CD8-positive, alpha-beta memory T cell (primary cell): ENCODE data around the gene ID4. TPM values are rescaled to one million over a fixed set of nuclear protein-coding genes. Genes with fewer than 3 reads are reported as not detected.

ENCODE experiments used
- CTCF ChIA-PET: fragments of 350-600 bp; sonication (Branson Sonifier 250); formaldehyde crosslinking; loops from one replicate; lab custom pipeline; 2021; ENCODE audit warnings: antibody characterized with exemption; lab: Charles Lee
- POLR2A ChIA-PET: fragments of 350-600 bp; sonication (Branson Sonifier 250); formaldehyde crosslinking; loops from one replicate; lab custom pipeline; 2021; ENCODE audit warnings: antibody characterized with exemption; lab: Charles Lee
- DNase-seq, 5 donors: peaks; one replicate each; pipeline versions ENCODE4 v3.0.0 to v3.0.0-alpha.2; 2020 to 2022; ENCODE audit warnings: mixed read lengths in 1 of 5
- H3K27ac ChIP-seq: one replicate; pipeline ENCODE4 v1.7.0; 2013; ENCODE audit warnings: low read depth, mild to moderate bottlenecking, low read length, moderate library complexity
- H3K27me3 ChIP-seq: 2 replicates; pipeline ENCODE4 v1.7.0; 2013; ENCODE audit warnings: low read length, mild to moderate bottlenecking; ENCODE audit not compliant: insufficient read depth, poor library complexity, severe bottlenecking
- H3K36me3 ChIP-seq: 2 replicates; pipeline ENCODE4 v1.7.0; 2013; ENCODE audit warnings: mild to moderate bottlenecking, low read length, moderate library complexity; ENCODE audit not compliant: insufficient read depth
- H3K4me1 ChIP-seq: 2 replicates; pipeline ENCODE4 v1.7.0; 2013; ENCODE audit warnings: mild to moderate bottlenecking, low read length, moderate library complexity; ENCODE audit not compliant: insufficient read depth
- H3K4me3 ChIP-seq: 2 replicates; pipeline ENCODE4 v1.7.0; 2013; ENCODE audit warnings: mild to moderate bottlenecking, low read length
- H3K9me3 ChIP-seq: 2 replicates; pipeline ENCODE4 v1.7.0; 2013; ENCODE audit warnings: mild to moderate bottlenecking, low read length
- H3K27ac Mint-ChIP-seq, 8 donors: one replicate each; pipeline ENCODE4 v1.8.0; 2020 to 2021; ENCODE audit warnings: mixed read lengths in 8 of 8, mild to moderate bottlenecking in 6 of 8, inconsistent platforms in 3 of 8, moderate library complexity in 3 of 8
- H3K27me3 Mint-ChIP-seq, 2 donors: one replicate each; pipeline ENCODE4 v1.8.0; 2020 to 2021; ENCODE audit warnings: mixed read lengths in 2 of 2, mild to moderate bottlenecking in 1 of 2, moderate library complexity in 1 of 2
- H3K36me3 Mint-ChIP-seq, 3 donors: one replicate each; pipeline ENCODE4 v1.8.0; 2020 to 2021; ENCODE audit warnings: mixed read lengths in 3 of 3, inconsistent platforms in 1 of 3, mild to moderate bottlenecking in 1 of 3
- H3K4me1 Mint-ChIP-seq, 3 donors: one replicate each; pipeline ENCODE4 v1.8.0; 2020 to 2021; ENCODE audit warnings: mixed read lengths in 3 of 3, inconsistent platforms in 1 of 3, mild to moderate bottlenecking in 1 of 3
- H3K4me3 Mint-ChIP-seq, 7 donors: one replicate each; pipeline ENCODE4 v1.8.0; 2020 to 2021; ENCODE audit warnings: mixed read lengths in 7 of 7, mild to moderate bottlenecking in 6 of 7, moderate library complexity in 4 of 7, inconsistent platforms in 2 of 7
- H3K9me3 Mint-ChIP-seq, 5 donors: one replicate each; pipeline ENCODE4 v1.8.0; 2020 to 2022; ENCODE audit warnings: mixed read lengths in 5 of 5, mild to moderate bottlenecking in 3 of 5, moderate library complexity in 2 of 5, inconsistent platforms in 1 of 5
- polyA plus RNA-seq: library from polyadenylated mRNA; unstranded; fragments of 300-500 nt; fragmentation: Illumina TruSeq; gene quantifications from one replicate; pipeline ENCODE4 v1.2.3, GENCODE V29; 2021
- total RNA-seq, 2 experiments: library from RNA; stranded (reverse); gene quantifications; one replicate each; pipeline ENCODE4 v1.2.3, GENCODE V29; 2021

ID4 gene, protein sequence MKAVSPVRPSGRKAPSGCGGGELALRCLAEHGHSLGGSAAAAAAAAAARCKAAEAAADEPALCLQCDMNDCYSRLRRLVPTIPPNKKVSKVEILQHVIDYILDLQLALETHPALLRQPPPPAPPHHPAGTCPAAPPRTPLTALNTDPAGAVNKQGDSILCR
- total RNA-seq (not detected), polyA plus RNA-seq (not detected)

DNA sequence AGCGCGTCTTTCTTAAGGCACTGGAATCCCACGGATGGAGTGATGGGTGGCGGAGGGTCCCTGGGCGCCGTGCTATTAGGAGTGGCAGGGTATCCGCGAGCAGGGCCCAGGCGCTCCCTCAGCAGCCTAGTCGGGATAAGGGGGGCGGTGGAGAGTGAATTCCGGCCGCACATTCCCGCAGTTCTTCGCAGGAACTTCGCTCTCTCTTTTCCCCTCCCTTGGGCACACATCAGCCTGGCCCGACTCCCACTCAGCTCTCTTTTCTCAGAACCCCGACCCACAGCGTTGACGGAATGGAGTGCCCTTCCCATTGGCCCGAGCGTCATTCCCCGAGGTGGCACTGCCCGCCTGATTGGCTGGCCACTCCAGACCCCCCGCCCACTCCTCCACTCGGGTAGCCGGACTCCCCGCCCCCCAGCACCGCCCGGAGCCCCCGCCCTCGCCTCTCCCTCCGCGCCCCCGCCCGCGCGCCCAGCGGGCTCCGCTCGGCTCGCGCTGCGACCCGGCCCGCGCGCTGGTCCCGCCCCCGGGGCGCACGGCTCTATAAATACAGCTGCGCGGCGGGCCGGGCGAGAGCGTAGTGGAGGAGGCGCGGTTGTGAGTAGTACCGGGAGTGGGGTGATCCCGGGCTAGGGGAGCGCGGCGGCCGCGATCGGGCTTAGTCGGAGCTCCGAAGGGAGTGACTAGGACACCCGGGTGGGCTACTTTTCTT, at the start of gene ID4:
Gene ID4 (plus strand): TSS at position 572 of the 712 bp plus-strand sequence. CDS start 385 bp downstream, outside the sequence.
- peaks cover 38 to 57% of the 10 kb centered on the region in 2 donors for H3K27me3 Mint-ChIP-seq
- H3K27ac ChIP-seq: no peak within 1 kb of the TSS
- H3K9me3 ChIP-seq: no peaks in the 10 kb centered on the region
- H3K4me3 Mint-ChIP-seq: peak within 1 kb of the TSS in 1 of 7 donors; percentile 37
- H3K4me3 ChIP-seq: no peak within 1 kb of the TSS
- CTCF ChIA-PET: no interaction called here
- no peaks in the 10 kb centered on the region for H3K27me3 ChIP-seq
- H3K36me3 Mint-ChIP-seq: peaks cover 0 to 5% (median 0%) of the 10 kb centered on the region in 3 donors
- POLR2A ChIA-PET: no interaction called here
- H3K4me1 ChIP-seq: no peaks in the 10 kb centered on the region
- no peaks in the 10 kb centered on the region for H3K36me3 ChIP-seq
- no peak within 1 kb of the TSS for H3K27ac Mint-ChIP-seq
- H3K4me1 Mint-ChIP-seq: peaks cover 0 to 5% (median 5%) of the 10 kb centered on the region in 3 donors
- no peak for DNase-seq
- H3K9me3 Mint-ChIP-seq: peaks cover 0 to 13% (median 4%) of the 10 kb centered on the region in 5 donors

DNA sequence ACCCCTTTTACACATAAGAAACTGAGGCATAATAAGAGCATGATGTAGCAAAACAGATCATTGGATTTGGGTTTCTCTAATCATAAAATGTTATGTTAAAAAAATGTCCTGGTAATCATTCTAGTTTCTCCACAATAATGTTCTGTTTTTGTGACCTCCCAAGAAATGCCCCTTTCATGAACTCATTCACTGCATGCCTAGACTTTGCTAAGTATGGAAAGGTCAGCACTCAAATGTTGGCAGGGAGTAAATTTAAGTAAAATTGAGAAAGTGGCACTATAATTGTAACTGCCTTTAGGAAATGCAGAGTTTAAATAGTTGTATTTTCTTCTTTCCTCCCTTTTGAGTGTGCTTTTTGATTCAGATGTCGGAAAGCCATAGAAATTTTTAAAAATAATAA, 48.5 kb upstream of the ID4 start:
- Mint-ChIP-seq H3K9me3 (peaks cover 0 to 4% (median 0%) of the 10 kb centered on the region in 5 donors), H3K36me3 (peaks cover 0 to 2% (median 0%) of the 10 kb centered on the region in 3 donors), H3K4me1 (no peaks in the 10 kb centered on the region), H3K27me3 (peaks cover 0 to 1% of the 10 kb centered on the region in 2 donors), H3K4me3 (no peak overlapping the region), H3K27ac (no peak overlapping the region)
- no peak for DNase-seq
- no peaks in the 10 kb centered on the region for H3K36me3 ChIP-seq
- H3K4me3 ChIP-seq: no peak overlapping the region
- no peaks in the 10 kb centered on the region for H3K4me1 ChIP-seq
- H3K9me3 ChIP-seq: no peaks in the 10 kb centered on the region
- POLR2A ChIA-PET: no interaction called here
- CTCF ChIA-PET: no interaction called here
- H3K27ac ChIP-seq: no peak overlapping the region
- H3K27me3 ChIP-seq: no peaks in the 10 kb centered on the region

DNA sequence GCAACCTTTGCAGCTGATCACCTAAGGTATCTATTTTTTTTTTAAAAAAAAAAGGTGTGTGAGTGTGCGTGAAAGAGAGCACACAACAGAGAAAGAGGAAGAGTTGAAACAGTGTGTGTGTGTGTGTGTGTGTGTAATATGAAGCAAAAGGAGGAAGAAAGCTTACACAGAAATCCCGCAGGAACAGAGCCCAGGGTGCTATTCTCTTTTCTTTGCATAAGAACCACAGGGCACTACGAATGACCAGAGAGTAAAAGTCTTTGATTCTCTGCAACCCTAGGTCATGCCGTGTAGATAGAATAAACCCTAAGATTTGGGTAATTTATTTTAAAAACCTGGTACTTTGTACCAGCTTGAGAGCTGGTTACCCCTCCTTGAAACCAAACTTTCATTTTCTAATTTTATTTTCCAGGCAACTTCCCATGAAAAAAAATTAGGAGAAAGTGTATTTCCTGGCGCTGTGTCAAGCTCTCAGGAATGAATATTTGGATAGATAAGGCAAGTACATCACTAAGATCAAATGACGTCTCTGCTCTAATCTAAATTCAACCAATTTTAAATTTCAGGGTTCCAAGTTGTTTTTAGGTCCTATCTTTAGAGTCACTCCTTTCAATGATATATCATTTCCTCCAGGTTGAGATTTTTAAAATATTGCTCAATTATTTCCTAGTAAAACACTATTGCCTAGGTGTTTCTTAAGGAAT, 47.9 kb upstream of the ID4 start:
- H3K27me3 ChIP-seq: no peaks in the 10 kb centered on the region
- H3K27ac ChIP-seq: no peak overlapping the region
- Mint-ChIP-seq H3K4me3 (no peak overlapping the region), H3K27ac (no peak overlapping the region), H3K27me3 (peaks cover 0 to 1% of the 10 kb centered on the region in 2 donors), H3K4me1 (no peaks in the 10 kb centered on the region), H3K9me3 (peaks cover 0 to 4% (median 0%) of the 10 kb centered on the region in 5 donors), H3K36me3 (peaks cover 0 to 2% (median 0%) of the 10 kb centered on the region in 3 donors)
- no peaks in the 10 kb centered on the region for H3K36me3 ChIP-seq
- no peaks in the 10 kb centered on the region for H3K4me1 ChIP-seq
- ChIA-PET CTCF (no interaction called here), POLR2A (no interaction called here)
- DNase-seq: no peak
- H3K4me3 ChIP-seq: no peak overlapping the region
- no peaks in the 10 kb centered on the region for H3K9me3 ChIP-seq

DNA sequence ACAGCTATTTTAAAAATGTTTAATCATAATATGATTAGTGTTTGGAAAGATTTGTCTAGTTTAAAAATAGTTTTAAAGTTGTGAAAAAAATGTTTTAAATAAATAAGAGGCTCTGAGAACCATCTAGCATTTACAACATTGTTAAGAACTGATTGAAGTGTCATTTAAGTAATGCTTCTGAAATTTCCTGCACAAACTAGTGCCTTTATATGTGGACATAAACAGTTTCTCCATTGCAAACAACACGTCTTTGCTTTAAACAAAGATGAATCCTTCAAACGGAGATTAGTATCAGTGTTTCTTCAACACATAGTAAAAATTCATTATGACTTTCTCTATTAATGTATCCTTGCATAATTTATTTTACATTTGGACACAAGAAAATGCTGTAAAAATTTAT, 45.9 kb upstream of the ID4 start:
- peaks cover 0 to 2% (median 0%) of the 10 kb centered on the region in 3 donors for H3K36me3 Mint-ChIP-seq
- Histone ChIP-seq H3K4me3 (no peak overlapping the region), H3K9me3 (no peaks in the 10 kb centered on the region), H3K4me1 (no peaks in the 10 kb centered on the region), H3K27me3 (no peaks in the 10 kb centered on the region), H3K27ac (no peak overlapping the region), H3K36me3 (no peaks in the 10 kb centered on the region)
- no peak overlapping the region for H3K27ac Mint-ChIP-seq
- peaks cover under 1 to 6% (median 2%) of the 10 kb centered on the region in 5 donors for H3K9me3 Mint-ChIP-seq
- ChIA-PET POLR2A (no interaction called here), CTCF (no interaction called here)
- no peaks in the 10 kb centered on the region for H3K4me1 Mint-ChIP-seq
- H3K4me3 Mint-ChIP-seq: no peak overlapping the region
- peaks cover 0 to 3% of the 10 kb centered on the region in 2 donors for H3K27me3 Mint-ChIP-seq
- no peak for DNase-seq

DNA sequence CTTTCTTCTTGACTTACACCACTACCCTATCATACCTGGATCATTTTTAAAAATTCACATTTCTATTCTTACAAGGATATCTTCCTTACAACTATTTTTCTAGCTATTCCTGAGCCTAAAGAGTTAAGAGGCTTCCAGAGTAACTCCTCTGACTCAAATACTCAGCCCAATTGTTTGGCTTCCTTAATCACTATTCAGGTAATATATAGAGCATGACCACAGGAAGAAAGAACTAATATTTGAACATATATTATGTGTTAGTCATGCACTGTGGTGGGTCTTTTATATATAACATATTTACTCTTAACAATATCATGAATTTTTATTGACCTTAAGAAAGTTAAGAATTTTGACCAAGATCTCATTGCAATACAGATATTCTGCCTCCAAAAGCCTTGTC, 42.0 kb upstream of the ID4 start:
- ChIA-PET POLR2A (no interaction called here), CTCF (no interaction called here)
- H3K4me1 Mint-ChIP-seq: no peaks in the 10 kb centered on the region
- H3K4me1 ChIP-seq: no peaks in the 10 kb centered on the region
- DNase-seq: no peak
- peaks cover 4 to 19% (median 9%) of the 10 kb centered on the region in 5 donors for H3K9me3 Mint-ChIP-seq
- no peak overlapping the region for H3K4me3 ChIP-seq
- H3K36me3 ChIP-seq: no peaks in the 10 kb centered on the region
- no peak overlapping the region for H3K27ac ChIP-seq
- H3K27me3 Mint-ChIP-seq: peaks cover 3 to 8% of the 10 kb centered on the region in 2 donors
- H3K4me3 Mint-ChIP-seq: no peak overlapping the region
- H3K27me3 ChIP-seq: no peaks in the 10 kb centered on the region
- peaks cover 0 to 2% (median 0%) of the 10 kb centered on the region in 3 donors for H3K36me3 Mint-ChIP-seq
- H3K9me3 ChIP-seq: no peaks in the 10 kb centered on the region
- H3K27ac Mint-ChIP-seq: no peak overlapping the region

DNA sequence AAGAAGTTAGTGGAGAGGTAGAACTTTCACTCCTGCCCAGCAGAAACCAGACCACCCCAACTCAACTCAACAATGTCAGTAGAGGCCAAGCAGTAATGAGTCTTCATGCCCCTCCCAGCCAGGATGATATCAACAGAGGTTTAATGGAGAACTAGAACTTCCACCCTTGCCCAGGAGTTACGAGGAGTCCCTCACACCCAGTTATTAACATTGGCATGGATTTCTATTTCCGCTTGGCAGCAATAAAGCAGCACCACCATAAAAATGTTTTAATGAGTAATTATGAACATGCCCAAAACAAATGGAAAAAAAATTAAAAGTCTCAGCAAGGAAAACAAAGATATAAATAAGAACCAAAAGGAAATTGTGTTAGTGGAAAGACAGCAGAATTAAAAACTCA, 40.7 kb upstream of the ID4 start:
- DNase-seq: no peak
- no peak overlapping the region for H3K27ac Mint-ChIP-seq
- peaks cover 0 to 2% (median 0%) of the 10 kb centered on the region in 3 donors for H3K36me3 Mint-ChIP-seq
- no peak overlapping the region for H3K4me3 ChIP-seq
- peaks cover 3 to 8% of the 10 kb centered on the region in 2 donors for H3K27me3 Mint-ChIP-seq
- H3K27me3 ChIP-seq: no peaks in the 10 kb centered on the region
- H3K4me1 ChIP-seq: no peaks in the 10 kb centered on the region
- H3K9me3 Mint-ChIP-seq: peaks cover 4 to 19% (median 9%) of the 10 kb centered on the region in 5 donors
- no peak overlapping the region for H3K27ac ChIP-seq
- H3K4me3 Mint-ChIP-seq: no peak overlapping the region
- no peaks in the 10 kb centered on the region for H3K4me1 Mint-ChIP-seq
- ChIA-PET POLR2A (no interaction called here), CTCF (no interaction called here)
- no peaks in the 10 kb centered on the region for H3K9me3 ChIP-seq
- H3K36me3 ChIP-seq: no peaks in the 10 kb centered on the region

DNA sequence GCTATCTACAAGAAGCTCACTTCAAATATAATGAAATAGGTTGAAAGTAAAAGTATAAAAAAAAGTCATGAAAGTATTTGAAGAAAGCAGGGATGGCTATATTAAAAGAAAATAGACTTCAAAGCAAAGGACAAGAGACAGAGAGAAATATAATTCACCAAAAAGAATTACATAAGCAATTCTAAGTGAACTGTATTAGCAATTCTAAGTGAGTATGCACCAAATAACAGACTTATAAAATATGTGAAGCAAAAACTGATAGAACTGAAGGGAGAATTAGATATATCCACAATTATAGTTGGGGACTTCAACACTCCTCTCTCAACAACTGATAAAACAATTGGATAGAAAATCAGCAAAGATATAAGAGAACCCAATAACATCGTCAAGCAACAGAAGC, 38.8 kb upstream of the ID4 start:
- Histone ChIP-seq H3K27ac (no peak overlapping the region), H3K9me3 (no peaks in the 10 kb centered on the region), H3K27me3 (no peaks in the 10 kb centered on the region), H3K4me1 (no peaks in the 10 kb centered on the region), H3K36me3 (no peaks in the 10 kb centered on the region), H3K4me3 (no peak overlapping the region)
- H3K4me3 Mint-ChIP-seq: no peak overlapping the region
- CTCF ChIA-PET: no interaction called here
- peaks cover 0 to under 1% (median 0%) of the 10 kb centered on the region in 3 donors for H3K4me1 Mint-ChIP-seq
- H3K36me3 Mint-ChIP-seq: no peaks in the 10 kb centered on the region
- H3K27me3 Mint-ChIP-seq: peaks cover 9 to 10% of the 10 kb centered on the region in 2 donors
- POLR2A ChIA-PET: no interaction called here
- H3K27ac Mint-ChIP-seq: no peak overlapping the region
- DNase-seq: no peak
- H3K9me3 Mint-ChIP-seq: peaks cover 4 to 19% (median 9%) of the 10 kb centered on the region in 5 donors

DNA sequence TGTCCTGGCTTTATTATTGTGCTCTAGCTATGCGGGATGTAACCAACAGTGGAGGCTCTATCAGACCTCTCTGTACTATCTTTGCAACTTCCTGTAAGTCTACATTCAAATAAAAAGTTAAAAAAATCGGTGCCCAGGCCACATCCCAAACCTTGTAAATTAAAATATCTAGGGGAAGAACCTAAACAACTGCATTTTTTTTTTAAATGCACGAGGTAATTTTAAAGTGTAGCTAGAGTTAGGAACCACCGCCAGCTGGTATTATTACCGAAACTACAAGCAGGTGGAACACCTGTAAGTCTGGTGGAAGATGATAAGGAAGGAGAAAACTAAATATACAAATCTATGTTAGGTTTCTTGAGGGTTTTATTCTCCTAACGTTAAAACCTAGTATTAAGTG, 34.5 kb upstream of the ID4 start:
- Histone ChIP-seq H3K9me3 (no peaks in the 10 kb centered on the region), H3K4me1 (no peaks in the 10 kb centered on the region), H3K36me3 (no peaks in the 10 kb centered on the region), H3K27ac (no peak overlapping the region), H3K27me3 (no peaks in the 10 kb centered on the region), H3K4me3 (no peak overlapping the region)
- POLR2A ChIA-PET: no interaction called here
- no peak for DNase-seq
- no peak overlapping the region for H3K4me3 Mint-ChIP-seq
- peaks cover 0 to 2% (median 0%) of the 10 kb centered on the region in 5 donors for H3K9me3 Mint-ChIP-seq
- CTCF ChIA-PET: no interaction called here
- peaks cover 25 to 32% of the 10 kb centered on the region in 2 donors for H3K27me3 Mint-ChIP-seq
- no peak overlapping the region for H3K27ac Mint-ChIP-seq
- peaks cover 12 to 19% (median 18%) of the 10 kb centered on the region in 3 donors for H3K4me1 Mint-ChIP-seq
- H3K36me3 Mint-ChIP-seq: no peaks in the 10 kb centered on the region
